Activated CD4-positive, alpha-beta T cell treated with anti-CD3 and anti-CD28 coated beads, Interleukin-2, amount 10 ng/mL, durations not matched to agents 7 days and 5 days (primary cell): ENCODE measurements around the gene PAPSS1. TPM values are rescaled to one million over a fixed set of nuclear protein-coding genes. Genes with fewer than 3 reads are reported as not detected.
"Not testable (repeated sequence)": the region's sequence is repeated elsewhere in the genome, so short reads cannot be mapped to it uniquely, and the experiment has no call there.

Experiments used
- CTCF ChIA-PET: fragments of 350-600 bp; sonication (Branson Sonifier 250); formaldehyde crosslinking; loops from one replicate; lab custom pipeline; 2021; ENCODE audit warnings: antibody characterized with exemption; lab: Charles Lee
- POLR2A ChIA-PET: fragments of 350-600 bp; sonication (Branson Sonifier 250); formaldehyde crosslinking; loops from one replicate; lab custom pipeline; 2021; ENCODE audit warnings: antibody characterized with exemption; lab: Charles Lee
- DNase-seq: peaks from one replicate; pipeline ENCODE4 v3.0.0-alpha.2; 2020
- H3K27ac Mint-ChIP-seq: one replicate; pipeline ENCODE4 v1.8.0; 2021; ENCODE audit warnings: mild to moderate bottlenecking, moderate library complexity, mixed read lengths
- H3K27me3 Mint-ChIP-seq: one replicate; pipeline ENCODE4 v1.8.0; 2021; ENCODE audit warnings: mixed read lengths
- H3K36me3 Mint-ChIP-seq: one replicate; pipeline ENCODE4 v1.8.0; 2021; ENCODE audit warnings: low read depth, mixed read lengths
- H3K4me1 Mint-ChIP-seq: one replicate; pipeline ENCODE4 v1.8.0; 2021; ENCODE audit warnings: mixed read lengths
- H3K4me3 Mint-ChIP-seq: one replicate; pipeline ENCODE4 v1.8.0; 2021; ENCODE audit warnings: mild to moderate bottlenecking, moderate library complexity, mixed read lengths
- H3K9me3 Mint-ChIP-seq: one replicate; pipeline ENCODE4 v1.8.0; 2021; ENCODE audit warnings: mixed read lengths
- total RNA-seq, 2 experiments: library from RNA; stranded (reverse); gene quantifications; one replicate each; pipeline ENCODE4 v1.2.3, GENCODE V29; 2021

PAPSS1 gene
- total RNA-seq, 2 experiments from 2014 or later: 17.5 to 19.6 TPM

GRCh38 chr4:107740950-107741701 is 21.1 kb upstream of the PAPSS1 start:
- POLR2A ChIA-PET: no interaction called here
- Mint-ChIP-seq H3K27ac (no peak overlapping the region), H3K27me3 (no peaks in the 10 kb centered on the region), H3K36me3 (no peaks in the 10 kb centered on the region), H3K4me1 (no peaks in the 10 kb centered on the region), H3K4me3 (no peak overlapping the region), H3K9me3 (peaks cover 4% of the 10 kb centered on the region)
- DNase-seq: no peak
- CTCF ChIA-PET: no interaction called here

GRCh38 chr4:107740381-107740780 is 20.3 kb upstream of the PAPSS1 start:
- ChIA-PET CTCF (no interaction called here), POLR2A (no interaction called here)
- no peaks in the 10 kb centered on the region for H3K36me3 Mint-ChIP-seq
- H3K27me3 Mint-ChIP-seq: no peaks in the 10 kb centered on the region
- no peak for DNase-seq
- H3K27ac Mint-ChIP-seq: no peak overlapping the region
- no peak overlapping the region for H3K4me3 Mint-ChIP-seq
- H3K4me1 Mint-ChIP-seq: no peaks in the 10 kb centered on the region
- peaks cover 2% of the 10 kb centered on the region for H3K9me3 Mint-ChIP-seq

GRCh38 chr4:107737450-107737849 is 17.4 kb upstream of the PAPSS1 start:
- ChIA-PET CTCF (interaction anchor here (1.8 kb wide), 1 partner anchor 17 kb away, joined by 5 read pairs; the partner anchor contains the start of gene PAPSS1), POLR2A (no interaction called here)
- DNase-seq: no peak
- Mint-ChIP-seq H3K27me3 (no peaks in the 10 kb centered on the region), H3K9me3 (no peaks in the 10 kb centered on the region), H3K27ac (no peak overlapping the region), H3K4me1 (no peaks in the 10 kb centered on the region), H3K36me3 (no peaks in the 10 kb centered on the region), H3K4me3 (no peak overlapping the region)

GRCh38 chr4:107736924-107737448 is 17.0 kb upstream of the PAPSS1 start:
- Mint-ChIP-seq H3K36me3 (no peaks in the 10 kb centered on the region), H3K4me1 (no peaks in the 10 kb centered on the region), H3K27me3 (no peaks in the 10 kb centered on the region), H3K9me3 (no peaks in the 10 kb centered on the region), H3K4me3 (no peak overlapping the region), H3K27ac (no peak overlapping the region)
- ChIA-PET POLR2A (no interaction called here), CTCF (interaction anchor here (1.5 to 1.8 kb wide), 2 partner anchors 10 to 17 kb away, joined by 4 to 5 read pairs; partner anchors contain the start of gene PAPSS1)
- DNase-seq: peak; percentile 47

GRCh38 chr4:107736037-107736436 is 16.0 kb upstream of the PAPSS1 start:
- Mint-ChIP-seq H3K27me3 (no peaks in the 10 kb centered on the region), H3K4me3 (no peak overlapping the region), H3K4me1 (no peaks in the 10 kb centered on the region), H3K27ac (no peak overlapping the region), H3K9me3 (no peaks in the 10 kb centered on the region), H3K36me3 (no peaks in the 10 kb centered on the region)
- CTCF ChIA-PET: interaction anchor here (1.5 to 1.8 kb wide), 2 partner anchors 9 to 16 kb away, joined by 4 to 5 read pairs; partner anchors contain the start of gene PAPSS1
- POLR2A ChIA-PET: no interaction called here
- no peak for DNase-seq

GRCh38 chr4:107734120-107734519 is 14.1 kb upstream of the PAPSS1 start:
- no peak overlapping the region for H3K27ac Mint-ChIP-seq
- no peaks in the 10 kb centered on the region for H3K4me1 Mint-ChIP-seq
- no peaks in the 10 kb centered on the region for H3K9me3 Mint-ChIP-seq
- H3K4me3 Mint-ChIP-seq: no peak overlapping the region
- no peaks in the 10 kb centered on the region for H3K27me3 Mint-ChIP-seq
- no peak for DNase-seq
- ChIA-PET CTCF (no interaction called here), POLR2A (no interaction called here)
- H3K36me3 Mint-ChIP-seq: no peaks in the 10 kb centered on the region

GRCh38 chr4:107733431-107733925 is 13.4 kb upstream of the PAPSS1 start:
- Mint-ChIP-seq H3K27ac (no peak overlapping the region), H3K36me3 (no peaks in the 10 kb centered on the region), H3K4me3 (no peak overlapping the region), H3K4me1 (no peaks in the 10 kb centered on the region), H3K27me3 (no peaks in the 10 kb centered on the region), H3K9me3 (no peaks in the 10 kb centered on the region)
- POLR2A ChIA-PET: no interaction called here
- no peak for DNase-seq
- CTCF ChIA-PET: no interaction called here

GRCh38 chr4:107729050-107729449 is 9.0 kb upstream of the PAPSS1 start:
- POLR2A ChIA-PET, CTCF ChIA-PET, H3K27me3 Mint-ChIP-seq, H3K9me3 Mint-ChIP-seq, H3K4me3 Mint-ChIP-seq, H3K4me1 Mint-ChIP-seq, H3K36me3 Mint-ChIP-seq, DNase-seq, H3K27ac Mint-ChIP-seq: not testable (repeated sequence)

- H3K9me3 Mint-ChIP-seq, H3K4me1 Mint-ChIP-seq, POLR2A ChIA-PET, DNase-seq, H3K4me3 Mint-ChIP-seq, H3K36me3 Mint-ChIP-seq, H3K27me3 Mint-ChIP-seq, H3K27ac Mint-ChIP-seq: not testable (repeated sequence)
- CTCF ChIA-PET: interaction anchor here (1.4 kb wide), 1 partner anchor 10 kb away, joined by 4 read pairs; no protein-coding TSS in a partner anchor
Observed at GRCh38 chr4:107726131-107726925, 6.3 kb upstream of the PAPSS1 start.

- DNase-seq: no peak
- Mint-ChIP-seq H3K4me1 (peaks cover 13% of the 10 kb centered on the region), H3K27me3 (no peaks in the 10 kb centered on the region), H3K27ac (no peak overlapping the region), H3K4me3 (no peak overlapping the region), H3K36me3 (no peaks in the 10 kb centered on the region), H3K9me3 (no peaks in the 10 kb centered on the region)
- ChIA-PET POLR2A (no interaction called here), CTCF (no interaction called here)
Observed at GRCh38 chr4:107725281-107725859, 5.3 kb upstream of the PAPSS1 start.

- H3K27me3 Mint-ChIP-seq, CTCF ChIA-PET: not testable (repeated sequence)
Observed at GRCh38 chr4:107723331-107723730, 3.3 kb upstream of the PAPSS1 start.

GRCh38 chr4:107721436-107722100 is 1.5 kb upstream of the PAPSS1 start:
- no peaks in the 10 kb centered on the region for H3K9me3 Mint-ChIP-seq
- POLR2A ChIA-PET: no interaction called here
- no peaks in the 10 kb centered on the region for H3K27me3 Mint-ChIP-seq
- H3K36me3 Mint-ChIP-seq: no peaks in the 10 kb centered on the region
- CTCF ChIA-PET: no interaction called here
- H3K4me3 Mint-ChIP-seq: peak overlapping the region; percentile 84
- H3K4me1 Mint-ChIP-seq: peaks cover 28% of the 10 kb centered on the region
- H3K27ac Mint-ChIP-seq: peak overlapping the region; percentile 95
- peak; percentile 30 for DNase-seq

More at GRCh38 chr4:107723331-107723730, 3.3 kb upstream of the PAPSS1 start:
- H3K4me3 Mint-ChIP-seq, POLR2A ChIA-PET, H3K9me3 Mint-ChIP-seq, H3K36me3 Mint-ChIP-seq, DNase-seq, H3K27ac Mint-ChIP-seq: not testable (repeated sequence)
- H3K4me1 Mint-ChIP-seq: peaks cover 26% of the 10 kb centered on the region
